ENCODE results near the gene PNMA8B.

PNMA8B gene

DNA sequence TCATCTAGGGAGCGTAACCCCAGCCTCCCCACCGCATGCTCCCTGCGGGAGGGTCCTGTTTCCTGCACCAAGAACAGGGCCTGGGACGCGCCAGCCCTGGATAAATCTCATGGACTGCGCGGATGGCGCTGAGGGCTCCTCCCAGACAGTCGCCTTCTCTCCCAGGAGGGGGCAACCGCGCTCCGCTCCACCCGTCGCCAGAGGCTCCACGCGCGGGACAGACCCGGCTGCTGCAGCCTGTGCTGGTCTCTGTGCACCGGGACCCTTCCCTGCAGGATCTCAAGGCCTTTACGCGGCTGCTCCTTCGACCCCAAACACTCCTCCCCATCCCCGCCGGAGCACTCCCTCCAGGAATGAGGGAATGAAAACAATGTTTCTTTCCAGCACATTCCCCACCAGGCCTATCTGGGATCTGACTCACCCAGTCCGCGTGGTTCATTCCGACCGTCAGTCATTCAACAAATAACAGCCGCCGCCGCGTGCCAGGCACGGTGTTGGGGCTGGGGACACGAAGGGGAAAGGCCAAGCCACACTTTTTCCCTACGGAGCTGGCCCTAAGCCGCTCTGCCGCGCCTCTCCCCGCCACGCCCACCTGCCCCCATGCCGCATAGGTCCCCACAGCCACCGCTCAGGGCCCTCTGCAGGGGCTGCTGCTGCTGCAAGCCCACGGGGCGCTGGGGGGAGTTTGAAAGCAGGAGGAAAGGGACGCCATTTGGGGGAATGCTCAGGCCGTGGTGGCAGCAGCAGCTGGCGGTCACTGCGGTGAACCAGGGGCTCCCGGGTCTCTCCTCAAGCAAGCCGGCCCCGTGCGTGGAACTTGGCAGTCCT lies 6.0 kb downstream of the PNMA8B start:
- TF ChIP-seq ZNF670 (tag by site-specific recombination; IDR thresholded peaks at IDR 0.05; ENCODE audit: low read depth) = no peak
- TF ChIP-seq ZNF174 (tag by site-specific recombination; IDR thresholded peaks at IDR 0.05) = no peak
- no peak for TF ChIP-seq ZNF560 (tag by site-specific recombination; IDR thresholded peaks at IDR 0.05; ENCODE audit: borderline replicate concordance)
- TF ChIP-seq, protein P1, sequence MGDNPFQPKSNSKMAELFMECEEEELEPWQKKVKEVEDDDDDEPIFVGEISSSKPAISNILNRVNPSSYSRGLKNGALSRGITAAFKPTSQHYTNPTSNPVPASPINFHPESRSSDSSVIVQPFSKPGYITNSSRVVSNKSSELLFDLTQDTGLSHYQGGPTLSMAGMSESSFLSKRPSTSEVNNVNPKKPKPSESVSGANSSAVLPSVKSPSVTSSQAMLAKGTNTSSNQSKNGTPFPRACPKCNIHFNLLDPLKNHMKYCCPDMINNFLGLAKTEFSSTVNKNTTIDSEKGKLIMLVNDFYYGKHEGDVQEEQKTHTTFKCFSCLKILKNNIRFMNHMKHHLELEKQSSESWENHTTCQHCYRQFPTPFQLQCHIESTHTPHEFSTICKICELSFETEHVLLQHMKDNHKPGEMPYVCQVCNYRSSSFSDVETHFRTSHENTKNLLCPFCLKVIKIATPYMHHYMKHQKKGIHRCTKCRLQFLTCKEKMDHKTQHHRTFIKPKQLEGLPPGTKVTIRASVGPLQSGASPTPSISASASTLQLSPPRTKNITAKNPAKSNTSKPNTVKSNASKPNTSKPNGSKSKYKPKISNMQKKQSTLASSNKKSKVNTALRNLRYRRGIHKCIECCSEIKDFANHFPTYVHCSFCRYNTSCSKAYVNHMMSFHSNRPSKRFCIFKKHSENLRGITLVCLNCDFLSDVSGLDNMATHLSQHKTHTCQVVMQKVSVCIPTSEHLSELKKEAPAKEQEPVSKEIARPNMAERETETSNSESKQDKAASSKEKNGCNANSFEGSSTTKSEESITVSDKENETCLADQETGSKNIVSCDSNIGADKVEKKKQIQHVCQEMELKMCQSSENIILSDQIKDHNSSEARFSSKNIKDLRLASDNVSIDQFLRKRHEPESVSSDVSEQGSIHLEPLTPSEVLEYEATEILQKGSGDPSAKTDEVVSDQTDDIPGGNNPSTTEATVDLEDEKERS (tag by site-specific recombination; IDR thresholded peaks at IDR 0.05) = no peak
- no peak for TF ChIP-seq ZNF776 (tag by site-specific recombination; IDR thresholded peaks at IDR 0.05; ENCODE audit: borderline replicate concordance)
- no peak for TF ChIP-seq ZNF148 (tag by site-specific recombination; IDR thresholded peaks at IDR 0.05; ENCODE audit: borderline replicate concordance)
- no peak for TF ChIP-seq ZNF175 (tag by site-specific recombination; IDR thresholded peaks at IDR 0.05)
- TF ChIP-seq ZIC2 (tag by site-specific recombination; IDR thresholded peaks at IDR 0.05) = no peak
- no peak for TF ChIP-seq ZNF239 (tag by site-specific recombination; IDR thresholded peaks at IDR 0.05)
- TF ChIP-seq ZNF24 (tag by site-specific recombination; IDR thresholded peaks at IDR 0.05) = no peak
- TF ChIP-seq, protein P2, sequence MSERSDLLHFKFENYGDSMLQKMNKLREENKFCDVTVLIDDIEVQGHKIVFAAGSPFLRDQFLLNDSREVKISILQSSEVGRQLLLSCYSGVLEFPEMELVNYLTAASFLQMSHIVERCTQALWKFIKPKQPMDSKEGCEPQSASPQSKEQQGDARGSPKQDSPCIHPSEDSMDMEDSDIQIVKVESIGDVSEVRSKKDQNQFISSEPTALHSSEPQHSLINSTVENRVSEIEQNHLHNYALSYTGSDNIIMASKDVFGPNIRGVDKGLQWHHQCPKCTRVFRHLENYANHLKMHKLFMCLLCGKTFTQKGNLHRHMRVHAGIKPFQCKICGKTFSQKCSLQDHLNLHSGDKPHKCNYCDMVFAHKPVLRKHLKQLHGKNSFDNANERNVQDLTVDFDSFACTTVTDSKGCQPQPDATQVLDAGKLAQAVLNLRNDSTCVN (tag by site-specific recombination; optimal IDR thresholded peaks at IDR 0.05) = no peak
- no peak for TF ChIP-seq ZNF645 (tag by site-specific recombination; IDR thresholded peaks at IDR 0.05)
- TF ChIP-seq YY1 (tag by site-specific recombination; IDR thresholded peaks at IDR 0.05) = no peak
- TF ChIP-seq, protein P3, sequence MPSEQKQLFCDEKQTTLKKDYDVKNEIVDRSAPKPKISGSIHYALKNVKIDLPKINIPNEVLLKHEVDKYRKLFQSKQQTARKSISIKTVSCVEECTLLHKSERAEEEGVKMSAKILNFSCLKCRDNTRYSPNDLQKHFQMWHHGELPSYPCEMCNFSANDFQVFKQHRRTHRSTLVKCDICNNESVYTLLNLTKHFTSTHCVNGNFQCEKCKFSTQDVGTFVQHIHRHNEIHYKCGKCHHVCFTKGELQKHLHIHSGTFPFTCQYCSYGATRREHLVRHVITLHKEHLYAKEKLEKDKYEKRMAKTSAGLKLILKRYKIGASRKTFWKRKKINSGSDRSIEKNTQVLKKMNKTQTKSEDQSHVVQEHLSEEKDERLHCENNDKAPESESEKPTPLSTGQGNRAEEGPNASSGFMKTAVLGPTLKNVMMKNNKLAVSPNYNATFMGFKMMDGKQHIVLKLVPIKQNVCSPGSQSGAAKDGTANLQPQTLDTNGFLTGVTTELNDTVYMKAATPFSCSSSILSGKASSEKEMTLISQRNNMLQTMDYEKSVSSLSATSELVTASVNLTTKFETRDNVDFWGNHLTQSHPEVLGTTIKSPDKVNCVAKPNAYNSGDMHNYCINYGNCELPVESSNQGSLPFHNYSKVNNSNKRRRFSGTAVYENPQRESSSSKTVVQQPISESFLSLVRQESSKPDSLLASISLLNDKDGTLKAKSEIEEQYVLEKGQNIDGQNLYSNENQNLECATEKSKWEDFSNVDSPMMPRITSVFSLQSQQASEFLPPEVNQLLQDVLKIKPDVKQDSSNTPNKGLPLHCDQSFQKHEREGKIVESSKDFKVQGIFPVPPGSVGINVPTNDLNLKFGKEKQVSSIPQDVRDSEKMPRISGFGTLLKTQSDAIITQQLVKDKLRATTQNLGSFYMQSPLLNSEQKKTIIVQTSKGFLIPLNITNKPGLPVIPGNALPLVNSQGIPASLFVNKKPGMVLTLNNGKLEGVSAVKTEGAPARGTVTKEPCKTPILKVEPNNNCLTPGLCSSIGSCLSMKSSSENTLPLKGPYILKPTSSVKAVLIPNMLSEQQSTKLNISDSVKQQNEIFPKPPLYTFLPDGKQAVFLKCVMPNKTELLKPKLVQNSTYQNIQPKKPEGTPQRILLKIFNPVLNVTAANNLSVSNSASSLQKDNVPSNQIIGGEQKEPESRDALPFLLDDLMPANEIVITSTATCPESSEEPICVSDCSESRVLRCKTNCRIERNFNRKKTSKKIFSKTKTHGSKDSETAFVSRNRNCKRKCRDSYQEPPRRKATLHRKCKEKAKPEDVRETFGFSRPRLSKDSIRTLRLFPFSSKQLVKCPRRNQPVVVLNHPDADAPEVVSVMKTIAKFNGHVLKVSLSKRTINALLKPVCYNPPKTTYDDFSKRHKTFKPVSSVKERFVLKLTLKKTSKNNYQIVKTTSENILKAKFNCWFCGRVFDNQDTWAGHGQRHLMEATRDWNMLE (tag by site-specific recombination; conservative IDR thresholded peaks at IDR 0.05; ENCODE audit: low read depth) = no peak
- TF ChIP-seq ZSCAN16 (tag by site-specific recombination; IDR thresholded peaks at IDR 0.05) = no peak
- Histone ChIP-seq H3K9me3 (ENCODE audit: control insufficient read depth, insufficient read depth, low read depth, low read length) (no peaks in the 10 kb centered on the region), H3K36me3 (ENCODE audit: control insufficient read depth in 2 of 2, insufficient read depth in 1 of 2, low read length in 2 of 2) (no peaks in the 10 kb centered on the region), H3K27ac (ENCODE audit: extremely low read depth, low read depth, low read length) (no peak overlapping the region), H3K4me1 (ENCODE audit: control insufficient read depth, insufficient read depth, low read length) (peaks cover 5% of the 10 kb centered on the region; the same call in 1 of the 2 replicates), H3K4me3 (ENCODE audit: low read depth, low read length) (no peak overlapping the region)
- POLR2A ChIA-PET = no interaction called here
- CTCF ChIA-PET = interaction anchor here (0.6 to 4.0 kb wide), 14 partner anchors 10 to 461 kb away, joined by 3 to 89 read pairs (median 6); partner anchors contain the start of gene PPP5C

Measured in HEK293 (cell line).